Left ventricle myocardium inferior (tissue), 1 donor: Measurements from ENCODE around the gene AUTS2. TPM values are rescaled to one million over a fixed set of nuclear protein-coding genes. Genes with fewer than 3 reads are reported as not detected.
A peak's percentile ranks its signal among the peaks of the same experiment; 100 is the strongest.

Experiments used
- DNase-seq: peaks from one replicate; pipeline ENCODE4 v3.0.0-alpha.2; 2020
- H3K27ac ChIP-seq: fragments of 200-600 bp; replicated peaks from 2 replicates; pipeline ENCODE4 v1.8.0; 2021
- H3K27me3 ChIP-seq: fragments of 200-600 bp; 2 replicates; pipeline ENCODE4 v1.8.0; 2021; ENCODE audit warnings: low read depth
- H3K36me3 ChIP-seq: fragments of 200-600 bp; 2 replicates; pipeline ENCODE4 v1.8.0; 2021
- H3K4me1 ChIP-seq: fragments of 200-600 bp; 2 replicates; pipeline ENCODE4 v1.8.0; 2021
- H3K4me3 ChIP-seq: fragments of 200-600 bp; 2 replicates; pipeline ENCODE4 v1.8.0; 2021; ENCODE audit warnings: mild to moderate bottlenecking, moderate library complexity
- H3K9me3 ChIP-seq: fragments of 200-600 bp; replicated peaks from 2 replicates; pipeline ENCODE4 v1.8.0; 2021
- intact Hi-C: fragments of 100-400 bp; cut with micrococcal nuclease; formaldehyde crosslinking; loops from one replicate; pipeline ENCODE4 v1.11.0; 2022
- total RNA-seq: library from RNA; stranded (reverse); fragmentation: NEBNext Ultra II Directional; extraction: Animal tissue kit (Norgen Biotek cat#: 25700); gene quantifications from one replicate; pipeline ENCODE4 v1.2.1, GENCODE V29; 2021
- TF ChIP-seq, protein P1 (sequence below): fragments of 200-600 bp; IDR thresholded peaks from 2 replicates; pipeline ENCODE4 v1.8.0; 2021; ENCODE audit warnings: antibody characterized with exemption, mild to moderate bottlenecking, borderline replicate concordance
- donor health status: DM: no; HTN: yes; CAD: no; lungs with severe emphysema.

The AUTS2 gene
- total RNA-seq, 1 donor from 2014 or later = 10.5 TPM

- Histone ChIP-seq H3K36me3 (no peaks in the 10 kb centered on the region), H3K27me3 (no peaks in the 10 kb centered on the region), H3K4me1 (peaks cover 32% of the 10 kb centered on the region), H3K27ac (no peak overlapping the region), H3K9me3 (no peaks in the 10 kb centered on the region), H3K4me3 (peak overlapping the region; percentile 45)
- TF ChIP-seq, protein P1, sequence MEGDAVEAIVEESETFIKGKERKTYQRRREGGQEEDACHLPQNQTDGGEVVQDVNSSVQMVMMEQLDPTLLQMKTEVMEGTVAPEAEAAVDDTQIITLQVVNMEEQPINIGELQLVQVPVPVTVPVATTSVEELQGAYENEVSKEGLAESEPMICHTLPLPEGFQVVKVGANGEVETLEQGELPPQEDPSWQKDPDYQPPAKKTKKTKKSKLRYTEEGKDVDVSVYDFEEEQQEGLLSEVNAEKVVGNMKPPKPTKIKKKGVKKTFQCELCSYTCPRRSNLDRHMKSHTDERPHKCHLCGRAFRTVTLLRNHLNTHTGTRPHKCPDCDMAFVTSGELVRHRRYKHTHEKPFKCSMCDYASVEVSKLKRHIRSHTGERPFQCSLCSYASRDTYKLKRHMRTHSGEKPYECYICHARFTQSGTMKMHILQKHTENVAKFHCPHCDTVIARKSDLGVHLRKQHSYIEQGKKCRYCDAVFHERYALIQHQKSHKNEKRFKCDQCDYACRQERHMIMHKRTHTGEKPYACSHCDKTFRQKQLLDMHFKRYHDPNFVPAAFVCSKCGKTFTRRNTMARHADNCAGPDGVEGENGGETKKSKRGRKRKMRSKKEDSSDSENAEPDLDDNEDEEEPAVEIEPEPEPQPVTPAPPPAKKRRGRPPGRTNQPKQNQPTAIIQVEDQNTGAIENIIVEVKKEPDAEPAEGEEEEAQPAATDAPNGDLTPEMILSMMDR = no peak
- no peak for DNase-seq
- intact Hi-C loops = no loop called here
Observed at GRCh38 chr7:70736715-70737460, 1138.6 kb downstream of the AUTS2 start.

DNA sequence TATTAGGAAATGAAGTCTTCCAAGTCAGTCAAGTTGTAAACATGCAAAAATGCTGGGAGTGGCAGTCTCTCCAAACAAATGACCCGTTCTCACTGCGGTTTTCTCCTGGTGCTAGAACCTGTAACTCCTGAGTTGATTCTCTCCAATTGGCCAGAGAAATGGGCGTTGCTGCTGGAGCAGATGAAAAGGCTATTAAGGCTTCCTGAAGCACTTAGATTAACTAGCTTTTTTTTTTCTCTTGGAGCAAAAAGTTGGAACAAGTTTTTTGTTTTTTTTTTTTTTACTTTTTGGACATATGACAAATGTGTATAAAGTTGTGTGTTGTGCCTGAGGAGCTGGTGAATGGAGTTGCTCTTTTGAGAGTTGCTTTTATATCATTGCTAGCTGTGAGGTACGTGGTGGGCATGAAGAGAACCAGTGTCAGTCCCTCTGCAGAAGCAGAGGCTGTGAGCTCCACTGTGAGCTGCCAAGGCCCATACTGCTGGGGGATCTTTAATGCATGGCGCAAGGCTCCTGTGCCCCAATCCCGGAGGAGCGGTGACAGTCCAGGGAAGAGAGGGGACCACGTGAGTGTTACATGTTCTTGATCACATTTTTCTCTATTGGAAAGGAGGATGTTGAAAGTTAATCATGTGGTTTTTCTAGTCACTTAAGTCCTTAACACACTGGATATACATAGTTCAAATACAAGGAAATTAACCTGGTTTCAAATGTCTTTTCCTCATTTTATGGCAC is 1140.0 kb downstream of the AUTS2 start:
- H3K4me3 ChIP-seq = no peak overlapping the region

GRCh38 chr7:70739646-70740210 is 1141.5 kb downstream of the AUTS2 start:
- peaks cover 32% of the 10 kb centered on the region for H3K4me1 ChIP-seq
- H3K27me3 ChIP-seq = no peaks in the 10 kb centered on the region
- no peak for DNase-seq
- TF ChIP-seq, protein P1 = no peak
- intact Hi-C loops = no loop called here
- no peaks in the 10 kb centered on the region for H3K9me3 ChIP-seq
- no peaks in the 10 kb centered on the region for H3K36me3 ChIP-seq
- H3K4me3 ChIP-seq = no peak overlapping the region
- H3K27ac ChIP-seq = no peak overlapping the region

More for the DNA sequence above, 1140.0 kb downstream of the AUTS2 start:
- Histone ChIP-seq H3K4me1 (peaks cover 32% of the 10 kb centered on the region), H3K9me3 (no peaks in the 10 kb centered on the region), H3K27ac (no peak overlapping the region), H3K27me3 (no peaks in the 10 kb centered on the region), H3K36me3 (no peaks in the 10 kb centered on the region)
- intact Hi-C loops = no loop called here
- no peak for DNase-seq
- TF ChIP-seq, protein P1 = no peak

DNA sequence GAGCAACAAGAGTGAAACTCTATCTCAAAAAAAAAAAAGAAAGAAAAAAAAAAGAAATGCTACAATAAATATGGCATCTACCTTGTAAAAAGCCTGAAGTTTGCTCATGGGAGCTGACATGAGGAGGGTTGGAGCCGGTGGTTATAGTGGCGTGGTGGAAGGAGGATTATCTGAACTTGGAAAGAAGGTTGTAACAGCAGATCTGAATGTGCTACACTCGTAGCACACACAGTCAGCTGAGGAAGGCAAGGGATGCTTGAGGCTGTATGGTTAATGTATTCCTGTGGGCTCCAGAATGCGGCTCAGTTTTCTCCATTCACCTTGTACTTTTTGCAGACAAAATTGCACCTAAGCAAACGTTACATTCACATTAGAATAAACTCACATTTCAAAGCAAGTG is 1143.4 kb downstream of the AUTS2 start:
- DNase-seq = no peak
- TF ChIP-seq, protein P1 = no peak
- Histone ChIP-seq H3K36me3 (no peaks in the 10 kb centered on the region), H3K9me3 (no peaks in the 10 kb centered on the region), H3K27me3 (no peaks in the 10 kb centered on the region), H3K27ac (no peak overlapping the region), H3K4me3 (no peak overlapping the region), H3K4me1 (peaks cover 24% of the 10 kb centered on the region)
- intact Hi-C loops = no loop called here

- H3K4me1 ChIP-seq = peaks cover 5% of the 10 kb centered on the region
- H3K27me3 ChIP-seq = no peaks in the 10 kb centered on the region
- no peak overlapping the region for H3K4me3 ChIP-seq
- H3K27ac ChIP-seq = no peak overlapping the region
- no peaks in the 10 kb centered on the region for H3K9me3 ChIP-seq
- intact Hi-C loops = no loop called here
- TF ChIP-seq, protein P1 = no peak
- H3K36me3 ChIP-seq = no peaks in the 10 kb centered on the region
- no peak for DNase-seq
Observed at GRCh38 chr7:70743531-70744325, 1145.5 kb downstream of the AUTS2 start.
